HG03097 (cell line): Measurements from ENCODE around the gene CSAD.

Source experiments
- ATAC-seq: cut with Tn5 transposase; IDR thresholded peaks from one replicate; pipeline ENCODE4 v1.9.1; 2021; ENCODE audit not compliant: unreplicated experiment, low FRiP score

Gene CSAD, protein sequence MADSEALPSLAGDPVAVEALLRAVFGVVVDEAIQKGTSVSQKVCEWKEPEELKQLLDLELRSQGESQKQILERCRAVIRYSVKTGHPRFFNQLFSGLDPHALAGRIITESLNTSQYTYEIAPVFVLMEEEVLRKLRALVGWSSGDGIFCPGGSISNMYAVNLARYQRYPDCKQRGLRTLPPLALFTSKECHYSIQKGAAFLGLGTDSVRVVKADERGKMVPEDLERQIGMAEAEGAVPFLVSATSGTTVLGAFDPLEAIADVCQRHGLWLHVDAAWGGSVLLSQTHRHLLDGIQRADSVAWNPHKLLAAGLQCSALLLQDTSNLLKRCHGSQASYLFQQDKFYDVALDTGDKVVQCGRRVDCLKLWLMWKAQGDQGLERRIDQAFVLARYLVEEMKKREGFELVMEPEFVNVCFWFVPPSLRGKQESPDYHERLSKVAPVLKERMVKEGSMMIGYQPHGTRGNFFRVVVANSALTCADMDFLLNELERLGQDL

GRCh38 chr12:53180220-53180930 is at the start of gene CSAD, which contains the start of gene ZNF740:
Gene CSAD (minus strand): TSS chr12:53180925. CDS start chr12:53173470, 7,455 bp downstream.
Gene ZNF740 (plus strand): TSS chr12:53180722. CDS start chr12:53181984, 1,262 bp downstream.
- peak; percentile 92 for ATAC-seq

- ATAC-seq, result no peak
Measured at GRCh38 chr12:53230108-53230845, 49.6 kb upstream of the CSAD start.

DNA sequence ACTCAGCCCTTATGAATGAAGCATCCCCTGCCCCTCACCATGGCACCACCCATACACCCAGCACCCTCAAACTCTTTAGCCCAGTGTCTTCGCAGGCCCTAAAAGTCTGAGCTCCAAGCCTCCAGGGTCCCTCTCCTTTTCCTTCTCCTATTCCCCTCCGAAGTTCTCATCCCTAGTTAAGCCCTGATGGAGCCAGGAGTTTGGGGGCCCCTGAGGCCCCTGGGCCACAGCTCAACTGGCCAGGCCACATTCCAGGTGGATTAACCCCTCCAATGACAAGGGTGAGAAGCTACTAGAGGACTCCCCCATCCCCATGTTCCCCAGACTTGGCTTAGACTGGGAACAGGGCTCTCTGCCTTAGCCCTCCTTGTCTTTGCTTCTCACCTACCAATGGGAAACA is 48.7 kb upstream of the CSAD start:
- no peak for ATAC-seq

- no peak for ATAC-seq
Measured at GRCh38 chr12:53227836-53228235, 47.1 kb upstream of the CSAD start.

DNA sequence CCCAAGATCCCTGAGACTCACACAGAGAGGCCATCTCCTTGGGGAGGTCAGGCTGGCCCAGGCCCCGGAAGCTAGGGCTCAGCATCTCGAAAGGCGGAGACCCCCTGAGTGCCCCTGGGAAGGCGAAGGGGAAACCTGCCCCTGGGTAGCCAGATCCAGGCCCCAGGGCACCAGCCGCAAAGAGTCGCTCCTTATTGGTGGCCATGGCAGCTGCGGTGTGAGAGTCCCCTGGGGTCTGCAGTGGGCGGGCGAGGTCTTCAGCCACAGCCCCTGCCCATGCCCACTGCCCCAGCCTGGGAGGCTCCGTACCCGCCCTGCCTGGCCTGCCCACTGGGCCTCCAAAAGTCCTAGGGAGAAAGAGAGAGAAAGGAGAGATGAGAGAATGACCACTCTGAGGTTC is 46.6 kb upstream of the CSAD start:
- no peak for ATAC-seq

- ATAC-seq, result no peak
Measured at GRCh38 chr12:53226815-53227214, 46.1 kb upstream of the CSAD start.

DNA sequence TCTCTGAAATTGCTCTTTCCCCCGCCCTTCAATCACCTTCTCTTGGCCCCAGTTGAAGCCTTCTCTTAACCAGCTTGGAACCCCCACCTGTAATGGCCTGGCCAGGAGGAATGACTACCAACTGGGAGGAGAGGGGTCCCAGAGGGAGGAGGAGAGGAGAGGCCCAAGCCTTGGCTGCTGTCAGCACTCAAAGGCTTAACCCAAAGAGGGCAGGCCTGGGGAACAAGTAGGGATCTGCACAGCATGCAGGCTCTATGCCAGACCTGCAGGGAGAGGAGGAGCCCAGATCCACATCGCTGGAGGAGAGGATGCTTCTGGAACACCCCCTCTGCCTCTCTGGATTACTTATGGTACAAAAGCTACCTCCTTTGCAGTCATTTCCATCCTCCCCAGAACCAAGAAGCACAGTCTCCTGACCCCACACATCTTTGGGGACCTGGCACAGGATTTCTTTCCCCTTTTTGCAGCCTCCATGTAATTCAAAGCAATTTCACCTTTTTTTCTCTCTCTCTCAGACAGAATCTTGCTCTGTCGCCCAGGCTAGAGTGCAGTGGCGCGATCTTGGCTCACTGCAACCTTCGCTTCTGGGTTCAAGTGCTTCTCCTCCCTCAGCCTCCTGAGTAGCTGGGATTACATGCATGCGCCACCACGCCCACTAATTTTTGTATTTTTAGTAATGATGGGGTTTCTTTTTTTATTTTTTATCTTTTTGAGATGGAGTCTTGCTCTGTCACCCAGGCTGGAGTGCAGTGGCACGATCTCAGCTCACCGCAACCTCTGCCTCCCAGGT is 45.1 kb upstream of the CSAD start:
- ATAC-seq, result no peak

DNA sequence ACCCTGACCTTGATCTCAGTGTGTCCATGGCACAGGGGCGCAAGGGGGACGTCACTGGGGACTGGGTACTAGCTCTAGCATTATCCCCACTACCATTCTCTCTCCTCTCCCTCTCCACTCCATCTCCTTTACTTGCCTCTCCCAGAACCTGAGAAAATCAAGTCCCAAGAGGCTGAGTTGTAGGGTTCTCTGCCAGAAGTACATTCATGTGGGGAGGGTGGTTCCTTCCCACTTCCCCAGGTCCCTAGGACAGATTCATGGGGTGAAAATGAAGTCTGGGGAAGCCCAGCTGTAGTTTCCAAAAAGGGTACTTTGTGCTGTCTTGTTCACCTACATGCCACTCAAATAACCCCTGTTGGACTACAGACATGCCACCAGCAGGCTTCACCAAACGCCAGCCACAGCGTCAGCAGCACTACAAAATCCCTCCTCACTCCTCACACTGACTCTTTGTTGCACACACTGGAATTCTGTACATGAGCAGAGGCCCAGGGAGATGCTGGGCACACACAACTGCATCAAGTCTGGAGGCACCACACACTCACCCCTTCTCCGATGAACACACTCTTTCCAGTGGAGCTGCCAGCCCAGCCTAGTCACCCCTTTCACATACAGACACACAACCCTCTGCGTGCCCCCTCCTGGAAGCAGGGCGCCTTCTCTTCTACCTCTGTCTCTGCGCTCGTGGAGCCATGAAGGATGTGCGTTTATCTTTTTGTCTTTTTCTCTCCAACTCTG is 44.3 kb upstream of the CSAD start:
- ATAC-seq, result no peak

GRCh38 chr12:53224061-53224896 is 43.6 kb upstream of the CSAD start:
- ATAC-seq, result no peak

- no peak for ATAC-seq
Measured at GRCh38 chr12:53223389-53224060, 42.8 kb upstream of the CSAD start.

DNA sequence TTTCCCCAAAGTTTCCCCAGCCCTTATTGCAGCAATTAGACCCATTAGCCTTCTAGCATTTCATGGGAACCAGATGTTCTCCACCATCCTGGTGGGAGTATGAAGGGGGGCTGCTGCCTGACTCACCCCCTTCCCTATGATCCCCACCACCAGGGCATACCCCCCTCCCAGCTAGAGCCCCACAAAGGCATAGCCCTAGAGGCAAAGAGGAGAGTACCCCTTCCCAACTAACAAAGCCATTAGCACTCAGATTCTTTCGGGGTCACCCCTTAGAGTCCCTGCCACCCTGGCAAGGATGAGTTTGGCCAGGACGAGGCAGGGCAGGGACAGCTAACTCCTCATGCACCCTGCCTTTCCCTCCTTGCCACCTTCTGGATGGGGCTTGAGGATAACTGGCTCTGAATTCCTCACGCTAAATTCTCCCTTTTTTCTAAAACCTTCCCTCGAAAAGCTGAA is 42.1 kb upstream of the CSAD start:
- ATAC-seq, result no peak

DNA sequence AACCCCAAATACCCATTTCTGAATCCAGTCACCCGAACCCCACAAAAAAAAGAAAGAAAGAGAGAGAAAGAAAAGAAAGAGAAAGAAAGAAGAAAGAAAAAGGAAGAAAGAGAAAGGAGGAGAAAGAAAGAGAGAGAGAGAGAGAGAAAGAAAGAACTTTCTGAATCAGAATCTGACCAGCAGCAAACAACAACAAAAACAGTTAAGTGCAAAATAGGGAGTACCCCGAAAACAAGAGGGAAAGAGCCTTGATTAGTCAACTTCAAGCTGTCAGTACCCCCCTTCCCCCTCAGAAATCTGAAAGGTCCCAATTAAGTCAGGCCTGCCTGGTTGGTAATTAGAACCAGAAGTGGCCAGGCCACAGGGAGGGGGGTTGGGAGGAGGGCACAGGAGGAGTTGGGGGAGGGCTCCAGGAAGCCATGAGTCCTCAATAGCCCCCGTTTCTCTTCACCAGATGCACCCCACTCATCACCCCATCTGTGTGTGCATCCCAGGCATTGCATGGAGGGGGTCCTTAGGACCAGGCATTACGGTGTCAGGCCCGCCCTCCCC is 41.5 kb upstream of the CSAD start:
- no peak for ATAC-seq

DNA sequence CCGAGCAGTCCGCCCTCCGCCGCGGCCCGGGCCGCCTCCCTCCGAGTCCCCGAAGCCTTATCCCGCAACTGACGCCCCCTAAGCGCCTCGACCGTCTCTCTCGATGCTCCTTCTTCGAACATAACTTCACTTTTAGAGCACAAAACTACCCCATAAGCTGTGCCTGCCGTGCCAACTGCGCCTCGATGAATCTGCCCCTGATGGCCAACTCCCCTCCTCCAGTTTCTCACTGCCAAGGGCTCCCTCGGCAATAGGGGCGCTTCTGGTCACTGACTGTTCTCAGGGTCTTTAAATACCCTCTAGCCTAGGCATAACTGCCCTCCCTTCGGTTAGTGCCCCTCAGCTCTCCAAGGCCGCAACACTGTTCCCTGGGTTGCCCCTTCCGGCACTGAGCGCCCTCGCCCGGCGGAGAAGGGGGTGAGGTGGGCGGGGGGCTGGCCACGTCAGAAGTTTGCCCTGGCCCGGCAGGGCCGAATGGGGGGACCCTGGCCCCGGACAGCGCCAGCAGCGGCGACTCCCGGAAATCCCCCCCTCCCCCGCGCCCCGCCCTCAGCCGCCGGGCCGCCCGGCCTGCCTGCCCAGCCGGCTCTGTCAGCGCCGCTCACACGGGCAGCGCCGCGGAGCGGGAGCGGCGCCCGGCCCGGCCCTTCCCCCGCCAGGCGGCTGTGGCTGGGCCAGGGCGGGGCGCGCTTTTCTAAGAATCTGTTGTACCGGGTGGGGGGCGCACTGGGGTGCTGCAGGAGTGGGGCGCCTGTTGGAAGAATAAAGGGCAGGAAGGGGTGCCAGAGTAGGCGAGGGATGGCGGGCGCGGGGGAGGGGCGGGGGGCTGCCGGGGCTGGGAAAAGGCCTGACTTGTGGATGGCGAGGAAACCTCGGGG is 40.7 kb upstream of the CSAD start:
- ATAC-seq, result peak; percentile 26

DNA sequence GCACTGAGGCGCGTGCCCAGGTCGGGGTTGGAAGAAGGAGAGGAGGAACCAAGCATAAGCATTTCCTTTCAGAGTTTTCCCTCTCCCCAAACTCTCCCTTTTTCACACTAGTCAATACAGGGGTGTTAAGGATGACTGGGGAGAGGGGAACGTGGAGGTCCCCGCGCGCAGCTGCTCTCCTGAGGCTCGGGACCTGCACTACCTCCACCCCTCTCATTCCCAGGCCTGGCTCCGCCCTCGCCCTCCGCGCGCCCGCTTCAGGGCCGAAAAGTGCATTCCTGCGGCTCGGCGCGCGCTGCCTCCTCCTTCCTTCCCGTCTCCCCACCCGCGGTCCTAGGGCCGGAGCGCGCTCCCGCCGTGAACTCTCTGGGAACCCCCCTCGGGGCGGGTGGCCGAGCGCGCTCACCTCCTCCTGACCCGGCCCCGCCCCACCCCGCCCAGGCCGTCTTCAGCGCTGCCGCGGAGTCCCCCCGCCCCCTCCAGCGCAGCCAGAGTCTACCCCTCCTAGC is 40.0 kb upstream of the CSAD start:
- peak; percentile 53 for ATAC-seq

DNA sequence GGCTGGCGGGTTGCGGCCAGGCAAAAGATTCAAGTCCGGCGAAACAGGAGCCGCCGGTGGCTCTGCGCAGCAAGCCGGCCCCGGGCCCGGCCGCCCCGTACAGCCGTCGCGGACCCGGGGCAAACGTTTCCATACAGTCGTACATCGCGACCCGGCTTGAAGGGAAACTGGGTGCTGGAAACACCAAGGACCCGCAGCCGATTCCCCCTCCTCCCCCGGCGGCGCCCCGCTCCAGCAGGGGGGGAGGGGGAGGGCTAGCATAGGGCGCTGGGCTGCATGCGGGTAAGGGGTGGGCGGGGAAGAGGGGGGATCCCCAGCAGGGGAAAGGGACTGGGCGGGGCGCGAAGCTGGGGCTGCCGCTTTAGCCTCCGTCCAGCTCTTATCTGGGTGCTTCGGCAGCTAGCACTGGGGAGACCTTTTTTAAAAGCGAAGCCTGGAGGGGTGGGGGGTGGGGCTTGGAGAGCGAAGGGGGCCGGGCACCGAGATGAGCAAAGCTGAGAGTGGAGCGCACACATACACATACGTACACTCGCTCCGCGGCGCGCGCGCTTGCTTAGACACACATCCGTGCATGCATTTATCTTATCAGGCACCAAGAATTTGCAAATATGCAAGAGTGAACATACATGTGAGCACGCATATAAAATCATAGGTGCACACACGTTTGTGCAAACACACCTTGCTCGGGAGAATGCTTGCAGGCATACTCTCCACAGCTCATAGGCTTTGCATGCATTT is 39.4 kb upstream of the CSAD start:
- no peak for ATAC-seq
